ENCODE measurements around the gene DUSP10.

DNA sequence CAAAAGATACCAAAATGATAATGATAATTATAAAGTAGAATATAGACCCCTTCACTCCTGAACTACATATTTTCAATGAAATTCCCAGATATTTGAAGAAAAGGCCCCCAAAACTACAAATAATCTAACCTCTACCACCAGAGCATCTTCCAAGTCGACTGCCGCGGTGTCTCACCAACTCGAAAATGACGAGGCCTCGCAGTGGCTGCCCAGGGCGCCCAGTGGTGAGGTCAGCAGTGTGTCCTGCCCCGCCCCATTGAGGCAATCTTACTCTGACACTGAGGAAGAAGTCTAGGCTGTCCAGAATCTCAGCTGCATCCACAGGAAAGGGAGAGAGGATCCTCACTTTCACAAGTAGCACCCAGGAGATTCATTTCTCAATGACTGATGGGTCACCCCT, 5.2 kb downstream of the DUSP10 start:
- TF ChIP-seq, protein P1, sequence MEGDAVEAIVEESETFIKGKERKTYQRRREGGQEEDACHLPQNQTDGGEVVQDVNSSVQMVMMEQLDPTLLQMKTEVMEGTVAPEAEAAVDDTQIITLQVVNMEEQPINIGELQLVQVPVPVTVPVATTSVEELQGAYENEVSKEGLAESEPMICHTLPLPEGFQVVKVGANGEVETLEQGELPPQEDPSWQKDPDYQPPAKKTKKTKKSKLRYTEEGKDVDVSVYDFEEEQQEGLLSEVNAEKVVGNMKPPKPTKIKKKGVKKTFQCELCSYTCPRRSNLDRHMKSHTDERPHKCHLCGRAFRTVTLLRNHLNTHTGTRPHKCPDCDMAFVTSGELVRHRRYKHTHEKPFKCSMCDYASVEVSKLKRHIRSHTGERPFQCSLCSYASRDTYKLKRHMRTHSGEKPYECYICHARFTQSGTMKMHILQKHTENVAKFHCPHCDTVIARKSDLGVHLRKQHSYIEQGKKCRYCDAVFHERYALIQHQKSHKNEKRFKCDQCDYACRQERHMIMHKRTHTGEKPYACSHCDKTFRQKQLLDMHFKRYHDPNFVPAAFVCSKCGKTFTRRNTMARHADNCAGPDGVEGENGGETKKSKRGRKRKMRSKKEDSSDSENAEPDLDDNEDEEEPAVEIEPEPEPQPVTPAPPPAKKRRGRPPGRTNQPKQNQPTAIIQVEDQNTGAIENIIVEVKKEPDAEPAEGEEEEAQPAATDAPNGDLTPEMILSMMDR (IDR thresholded peaks at IDR 0.05) = no peak
- TF ChIP-seq POLR2A (IDR thresholded peaks at IDR 0.05) (no peak), POLR2AphosphoS5 (IDR thresholded peaks at IDR 0.05; ENCODE audit: insufficient read depth in 1 of 2, low read depth in 1 of 2) (no peak)

Data from vagina (tissue), 2 donors.